Activated T-helper 2 cell treated with anti-CD3 and anti-CD28 coated beads, Interferon-gamma antibody, Interleukin-2, Interleukin-4, amounts not matched to agents 10 μg/mL and 5 μg/mL and 100 μg/mL, durations not matched to agents 14 hours and 24 hours and 36 hours (primary cell): ENCODE measurements around the gene FABP3. TPM values are rescaled to one million over a fixed set of nuclear protein-coding genes. Genes with fewer than 3 reads are reported as not detected.

Experiments used
- DNase-seq: peaks from one replicate; pipeline ENCODE4 v3.0.0; 2021; ENCODE audit warnings: low spot score
- H3K27ac Mint-ChIP-seq: one replicate; pipeline ENCODE4 v1.8.0; 2021; ENCODE audit warnings: mixed read lengths
- H3K27me3 Mint-ChIP-seq: one replicate; pipeline ENCODE4 v1.8.0; 2021; ENCODE audit warnings: low read depth, mixed read lengths
- H3K36me3 Mint-ChIP-seq: one replicate; pipeline ENCODE4 v1.8.0; 2021; ENCODE audit warnings: low read depth, mixed read lengths
- H3K4me1 Mint-ChIP-seq: one replicate; pipeline ENCODE4 v1.8.0; 2021; ENCODE audit warnings: low read depth, mixed read lengths
- H3K4me3 Mint-ChIP-seq: one replicate; pipeline ENCODE4 v1.8.0; 2021; ENCODE audit warnings: low read depth, mild to moderate bottlenecking, moderate library complexity, mixed read lengths
- H3K9me3 Mint-ChIP-seq: one replicate; pipeline ENCODE4 v1.8.0; 2021; ENCODE audit warnings: mixed read lengths
- intact Hi-C: fragments of 100-400 bp; cut with micrococcal nuclease; formaldehyde crosslinking; loops from one replicate; pipeline ENCODE4 v1.15.1; 2023
- total RNA-seq: library from RNA; stranded (reverse); gene quantifications from 2 replicates; pipeline ENCODE4 v1.2.3, GENCODE V29; 2022

FABP3 gene
- total RNA-seq, 1 donor from 2014 or later, result not detected

GRCh38 chr1:31374511-31375196 lies 1.8 kb upstream of the FABP3 start:
- intact Hi-C loops, result no loop called here
- Mint-ChIP-seq H3K4me1 (peaks cover 13% of the 10 kb centered on the region), H3K9me3 (no peaks in the 10 kb centered on the region), H3K4me3 (no peak overlapping the region), H3K27ac (no peak overlapping the region), H3K36me3 (no peaks in the 10 kb centered on the region), H3K27me3 (peaks cover 11% of the 10 kb centered on the region)
- DNase-seq, result no peak

- Mint-ChIP-seq H3K27me3 (peaks cover 11% of the 10 kb centered on the region), H3K36me3 (no peaks in the 10 kb centered on the region), H3K27ac (no peak overlapping the region), H3K4me3 (peak overlapping the region; percentile 65), H3K4me1 (peaks cover 13% of the 10 kb centered on the region), H3K9me3 (no peaks in the 10 kb centered on the region)
- no peak for DNase-seq
- intact Hi-C loops, result no loop called here
Measured at GRCh38 chr1:31373897-31374486, 1.1 kb upstream of the FABP3 start.

GRCh38 chr1:31372751-31373055 lies 173 bp downstream of the FABP3 start:
- Mint-ChIP-seq H3K36me3 (no peaks in the 10 kb centered on the region), H3K27me3 (peaks cover 11% of the 10 kb centered on the region), H3K9me3 (no peaks in the 10 kb centered on the region), H3K4me3 (no peak overlapping the region), H3K4me1 (peaks cover 15% of the 10 kb centered on the region), H3K27ac (no peak overlapping the region)
- DNase-seq, result no peak
- intact Hi-C loops, result no loop called here

- H3K4me1 Mint-ChIP-seq, result peaks cover 15% of the 10 kb centered on the region
- H3K27me3 Mint-ChIP-seq, result peaks cover 11% of the 10 kb centered on the region
- no peak for DNase-seq
- no peaks in the 10 kb centered on the region for H3K9me3 Mint-ChIP-seq
- H3K4me3 Mint-ChIP-seq, result no peak overlapping the region
- intact Hi-C loops, result no loop called here
- H3K27ac Mint-ChIP-seq, result no peak overlapping the region
- H3K36me3 Mint-ChIP-seq, result no peaks in the 10 kb centered on the region
Measured at GRCh38 chr1:31372051-31372450, 825 bp downstream of the FABP3 start.

GRCh38 chr1:31371121-31371959 lies 1.5 kb downstream of the FABP3 start:
- no peaks in the 10 kb centered on the region for H3K36me3 Mint-ChIP-seq
- DNase-seq, result no peak
- H3K4me3 Mint-ChIP-seq, result no peak overlapping the region
- H3K4me1 Mint-ChIP-seq, result peaks cover 14% of the 10 kb centered on the region
- no peak overlapping the region for H3K27ac Mint-ChIP-seq
- intact Hi-C loops, result no loop called here
- no peaks in the 10 kb centered on the region for H3K9me3 Mint-ChIP-seq
- H3K27me3 Mint-ChIP-seq, result peaks cover 11% of the 10 kb centered on the region

GRCh38 chr1:31370565-31370964 lies 2.3 kb downstream of the FABP3 start:
- Mint-ChIP-seq H3K9me3 (no peaks in the 10 kb centered on the region), H3K4me1 (peaks cover 14% of the 10 kb centered on the region), H3K27me3 (peaks cover 11% of the 10 kb centered on the region), H3K4me3 (no peak overlapping the region), H3K27ac (no peak overlapping the region), H3K36me3 (no peaks in the 10 kb centered on the region)
- intact Hi-C loops, result no loop called here
- DNase-seq, result no peak

GRCh38 chr1:31370021-31370420 lies 2.9 kb downstream of the FABP3 start:
- H3K4me1 Mint-ChIP-seq, result peaks cover 14% of the 10 kb centered on the region
- DNase-seq, result no peak
- no peak overlapping the region for H3K27ac Mint-ChIP-seq
- no peaks in the 10 kb centered on the region for H3K9me3 Mint-ChIP-seq
- peaks cover 11% of the 10 kb centered on the region for H3K27me3 Mint-ChIP-seq
- H3K4me3 Mint-ChIP-seq, result no peak overlapping the region
- intact Hi-C loops, result no loop called here
- peaks cover 1% of the 10 kb centered on the region for H3K36me3 Mint-ChIP-seq

- no peak overlapping the region for H3K4me3 Mint-ChIP-seq
Measured at GRCh38 chr1:31368611-31369107, 4.2 kb downstream of the FABP3 start.

GRCh38 chr1:31366796-31367195 lies 6.1 kb downstream of the FABP3 start:
- Mint-ChIP-seq H3K4me3 (no peak overlapping the region), H3K27ac (no peak overlapping the region), H3K27me3 (no peaks in the 10 kb centered on the region), H3K36me3 (peaks cover 10% of the 10 kb centered on the region), H3K9me3 (no peaks in the 10 kb centered on the region), H3K4me1 (peaks cover 2% of the 10 kb centered on the region)
- intact Hi-C loops, result no loop called here
- no peak for DNase-seq

More at GRCh38 chr1:31368611-31369107, 4.2 kb downstream of the FABP3 start:
- no peak for DNase-seq
- Mint-ChIP-seq H3K27me3 (peaks cover 9% of the 10 kb centered on the region), H3K4me1 (peaks cover 11% of the 10 kb centered on the region), H3K9me3 (no peaks in the 10 kb centered on the region), H3K36me3 (peaks cover 10% of the 10 kb centered on the region), H3K27ac (no peak overlapping the region)
- intact Hi-C loops, result no loop called here

GRCh38 chr1:31364561-31365250 lies 8.2 kb downstream of the FABP3 start:
- Mint-ChIP-seq H3K27ac (no peak overlapping the region), H3K36me3 (peaks cover 10% of the 10 kb centered on the region)
- intact Hi-C loops, result no loop called here

GRCh38 chr1:31362032-31362431 lies 10.8 kb downstream of the FABP3 start:
- Mint-ChIP-seq H3K9me3 (no peaks in the 10 kb centered on the region), H3K27ac (no peak overlapping the region), H3K4me1 (peaks cover 1% of the 10 kb centered on the region), H3K4me3 (no peak overlapping the region), H3K36me3 (peaks cover 25% of the 10 kb centered on the region), H3K27me3 (no peaks in the 10 kb centered on the region)
- no peak for DNase-seq
- intact Hi-C loops, result no loop called here

More at GRCh38 chr1:31364561-31365250, 8.2 kb downstream of the FABP3 start:
- H3K9me3 Mint-ChIP-seq, result no peaks in the 10 kb centered on the region
- no peaks in the 10 kb centered on the region for H3K27me3 Mint-ChIP-seq
- peaks cover 2% of the 10 kb centered on the region for H3K4me1 Mint-ChIP-seq
- H3K4me3 Mint-ChIP-seq, result no peak overlapping the region
- DNase-seq, result no peak

- Mint-ChIP-seq H3K27ac (no peak overlapping the region), H3K4me3 (no peak overlapping the region)
Measured at GRCh38 chr1:31361607-31362006, 11.3 kb downstream of the FABP3 start.

More at GRCh38 chr1:31361607-31362006, 11.3 kb downstream of the FABP3 start:
- Mint-ChIP-seq H3K27me3 (no peaks in the 10 kb centered on the region), H3K36me3 (peaks cover 25% of the 10 kb centered on the region), H3K9me3 (no peaks in the 10 kb centered on the region), H3K4me1 (peaks cover 1% of the 10 kb centered on the region)
- no peak for DNase-seq
- intact Hi-C loops, result no loop called here
